Renal pelvis (tissue), 4 donors: ENCODE measurements around the gene ATP2A3. TPM values are rescaled to one million over a fixed set of nuclear protein-coding genes. Genes with fewer than 3 reads are reported as not detected.

Source experiments
- DNase-seq: peaks from one replicate; pipeline ENCODE4 v3.0.0-alpha.2; 2013
- polyA plus RNA-seq, 3 donors: library from polyadenylated mRNA; unstranded; fragments of 120-200 nt; gene quantifications; one replicate each; pipeline ENCODE4 v1.2.1, GENCODE V29; 2013; ENCODE audit not compliant: insufficient read length in 3 of 3

The ATP2A3 gene
- polyA plus RNA-seq, 3 donors: 5.4 to 7.2 (median 6.0) TPM

DNA sequence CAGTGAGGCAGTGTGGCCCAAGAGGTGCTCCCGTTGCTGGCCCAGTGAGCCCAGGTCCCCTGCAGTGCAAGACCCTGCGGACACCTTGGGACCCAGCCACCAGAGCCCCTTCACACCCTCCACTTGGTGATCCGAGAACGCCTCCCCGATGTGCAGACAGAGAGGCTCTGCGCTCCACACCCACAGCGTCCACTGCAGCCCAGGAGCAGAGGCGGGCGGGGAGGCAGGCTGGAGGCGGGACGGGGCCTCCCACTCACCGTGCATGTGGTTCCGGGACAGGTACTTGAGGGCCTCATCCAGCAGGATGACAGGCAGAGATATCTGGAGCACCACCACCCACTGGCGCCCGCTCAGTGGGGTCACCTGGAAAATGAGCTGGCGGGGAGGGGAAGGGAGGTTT, 35.8 kb downstream of the ATP2A3 start:
- DNase-seq: no peak

DNA sequence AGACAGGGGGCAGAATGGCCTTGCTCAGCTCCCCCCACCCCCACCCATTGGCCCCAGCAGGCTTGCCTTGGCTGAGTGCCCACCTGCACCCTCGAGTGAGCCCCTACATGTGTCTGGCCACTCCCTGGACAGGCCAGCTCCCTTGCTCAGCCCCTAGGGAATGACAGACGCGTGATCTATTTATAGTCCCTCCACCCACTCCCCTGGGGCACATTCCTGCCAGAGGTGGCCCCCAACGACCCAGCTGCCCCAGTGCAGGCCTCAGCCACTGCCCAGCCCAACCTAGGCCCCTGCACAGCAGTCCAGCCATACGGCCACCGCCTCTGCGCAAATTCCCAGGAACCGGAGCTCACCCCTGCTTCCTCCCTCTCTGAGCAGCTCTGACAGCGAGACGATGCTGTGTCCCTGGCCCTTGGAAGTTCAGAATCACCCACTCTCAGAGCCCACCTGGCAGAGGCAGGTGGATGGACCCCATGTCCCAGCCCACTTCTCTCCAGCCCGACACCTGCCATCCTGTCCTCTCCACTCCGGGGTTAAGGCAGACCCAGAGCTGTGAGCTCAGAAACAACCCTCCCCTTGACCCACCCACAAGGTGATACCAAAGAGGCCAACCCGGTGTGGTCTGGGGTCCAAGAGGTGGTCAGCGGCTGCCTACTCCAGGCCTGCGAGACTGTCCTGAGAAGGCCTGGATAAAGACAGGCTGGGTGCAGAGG, 36.5 kb downstream of the ATP2A3 start:
- no peak for DNase-seq

DNA sequence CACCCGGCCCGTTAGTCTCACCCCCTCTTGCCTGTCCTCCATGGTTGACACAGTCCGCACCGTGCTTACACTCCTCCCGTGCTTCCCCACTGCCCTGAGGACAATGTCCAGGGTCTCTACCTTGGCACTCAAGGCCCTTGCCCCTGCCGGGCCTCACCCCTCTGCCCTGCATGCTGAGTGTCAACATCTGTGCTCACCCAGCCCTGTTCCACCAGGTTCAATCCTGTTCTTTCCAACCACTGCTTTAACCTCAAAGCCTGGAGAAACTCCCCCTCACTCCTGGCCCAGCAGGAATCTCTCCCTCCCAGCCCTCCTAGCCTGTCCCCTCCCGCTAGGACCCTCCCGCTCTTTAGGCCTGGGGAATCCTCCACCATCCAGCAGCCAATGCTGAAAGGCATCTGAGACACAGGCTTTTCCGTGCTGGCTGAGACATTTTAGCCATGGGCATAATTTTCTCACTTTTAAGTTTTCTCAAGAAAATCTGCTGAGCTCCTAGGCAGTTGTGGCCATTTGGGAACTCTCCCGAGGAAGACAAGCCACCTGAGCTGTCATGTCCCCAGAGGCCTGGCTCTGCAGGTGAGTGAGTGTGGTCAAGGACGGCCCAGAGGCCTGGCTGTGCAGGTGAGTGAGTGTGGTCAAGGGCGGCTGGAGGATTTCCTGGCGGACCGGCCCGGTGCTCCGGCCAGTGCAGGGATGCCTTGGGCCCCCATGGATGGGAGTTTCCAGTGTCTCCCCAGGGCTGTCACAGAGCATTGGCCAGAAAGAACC, 37.2 kb downstream of the ATP2A3 start:
- peak; percentile 54 for DNase-seq

DNA sequence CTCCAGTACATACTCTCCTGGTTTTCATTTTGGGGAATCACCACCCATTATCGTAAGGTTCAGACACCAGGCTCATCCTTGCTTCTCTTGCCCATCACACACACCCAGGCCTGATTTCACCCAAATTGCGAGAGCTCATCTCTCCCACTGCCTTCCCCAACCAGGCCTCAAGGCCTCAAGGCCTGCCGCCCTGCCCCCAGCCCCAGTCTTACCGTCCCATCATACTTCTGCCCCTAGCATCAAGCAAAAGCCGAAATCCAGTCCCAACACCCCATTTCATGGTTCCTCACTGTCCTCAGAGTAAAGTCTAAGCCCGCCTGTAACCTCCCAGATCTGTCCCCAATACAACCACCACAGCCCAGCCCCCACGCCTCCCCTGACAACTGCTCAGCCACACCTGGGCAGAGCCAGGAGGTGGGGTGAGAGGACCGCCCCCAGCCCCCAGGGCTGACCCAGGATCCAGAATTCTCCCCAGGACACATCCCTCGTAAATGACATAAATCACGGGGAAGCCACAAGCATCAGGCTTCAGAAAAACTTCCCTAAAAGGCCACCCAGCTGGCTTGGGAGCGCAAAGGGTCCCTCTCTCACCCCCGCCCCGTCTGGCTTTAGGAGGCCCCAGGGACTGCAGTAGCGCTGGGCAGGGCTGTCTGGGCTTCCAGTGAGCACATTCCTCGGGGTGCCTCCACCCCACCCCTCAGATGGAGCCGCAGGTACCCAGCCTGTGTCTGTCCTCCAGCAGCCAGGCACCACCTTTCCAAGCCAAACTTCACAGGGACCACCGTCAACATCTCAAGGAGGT, 38.4 kb downstream of the ATP2A3 start:
- no peak for DNase-seq

DNA sequence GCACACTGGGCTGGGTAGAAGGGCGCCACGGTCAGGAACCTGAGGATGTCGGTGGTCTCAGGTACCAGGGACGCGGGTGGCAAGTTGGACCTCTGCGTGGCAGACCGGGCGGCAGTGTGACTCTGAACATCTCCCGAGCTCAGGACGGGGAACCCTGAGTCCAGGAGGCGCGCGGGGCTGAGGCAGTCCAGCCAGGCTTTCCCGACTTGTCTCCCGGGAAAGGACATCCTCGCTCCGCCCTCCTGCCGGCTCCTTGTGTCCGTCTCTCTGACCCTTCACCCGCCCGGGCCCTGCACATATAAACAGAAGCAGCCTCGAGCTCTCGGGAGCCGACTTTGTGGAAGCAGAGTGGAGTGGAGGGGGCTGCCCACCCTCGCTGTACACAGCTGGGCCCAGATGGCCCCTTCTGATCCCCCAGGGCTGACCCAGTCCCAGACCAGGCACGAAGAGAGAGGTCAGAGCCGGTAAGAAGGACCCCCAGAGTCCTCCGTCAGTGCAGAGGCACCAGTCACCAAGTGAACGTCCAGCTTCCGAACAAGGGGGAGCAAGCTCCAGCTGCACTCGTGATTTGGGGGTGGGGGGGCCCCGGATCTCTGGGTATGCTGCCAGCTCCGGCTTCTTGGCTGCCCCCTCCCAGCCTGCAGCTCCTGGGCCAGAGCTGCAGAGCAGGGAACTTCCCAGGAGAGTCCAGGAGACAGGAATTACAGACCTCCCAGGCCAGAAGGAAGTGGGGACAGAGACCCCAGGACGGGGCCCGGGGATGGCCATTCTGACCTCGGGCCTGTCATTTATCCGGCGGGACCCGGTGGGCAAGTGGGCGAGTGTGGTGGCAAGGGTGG, 39.5 kb downstream of the ATP2A3 start:
- DNase-seq: no peak

DNA sequence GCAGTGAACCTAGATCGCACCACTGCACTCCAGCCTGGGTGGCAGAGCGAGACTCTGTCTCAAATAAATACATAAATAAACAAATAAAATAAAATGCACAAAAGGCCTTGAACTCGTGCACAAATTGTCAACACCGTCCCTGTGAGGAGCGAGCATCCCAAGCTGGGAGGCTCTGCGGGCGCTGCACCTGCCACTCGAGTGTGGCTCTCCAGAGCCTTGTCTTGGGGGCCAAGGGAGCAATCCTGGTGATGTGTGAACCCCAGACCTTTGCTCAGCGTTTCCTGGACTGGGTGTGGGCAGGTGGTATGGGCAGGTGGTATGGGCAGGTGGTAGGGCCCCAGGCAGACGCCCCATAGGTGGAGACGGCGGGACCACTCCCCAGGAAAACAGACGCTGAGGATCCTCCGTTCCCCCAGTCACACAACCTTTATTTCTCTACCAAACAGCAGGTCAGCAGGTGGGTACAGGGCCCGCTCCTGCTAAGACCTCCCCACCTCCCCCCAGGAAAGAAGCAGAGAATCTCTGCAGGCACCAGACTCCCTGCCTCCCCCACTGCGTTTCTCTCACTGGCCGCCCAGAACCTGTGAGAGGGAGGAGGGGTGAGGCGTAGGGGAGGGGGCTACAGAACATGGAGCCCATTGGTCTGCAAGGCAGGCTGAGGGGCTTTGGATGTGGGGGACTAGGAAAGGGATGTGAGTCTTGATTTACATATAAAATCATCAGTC, 40.6 kb downstream of the ATP2A3 start:
- no peak for DNase-seq

DNA sequence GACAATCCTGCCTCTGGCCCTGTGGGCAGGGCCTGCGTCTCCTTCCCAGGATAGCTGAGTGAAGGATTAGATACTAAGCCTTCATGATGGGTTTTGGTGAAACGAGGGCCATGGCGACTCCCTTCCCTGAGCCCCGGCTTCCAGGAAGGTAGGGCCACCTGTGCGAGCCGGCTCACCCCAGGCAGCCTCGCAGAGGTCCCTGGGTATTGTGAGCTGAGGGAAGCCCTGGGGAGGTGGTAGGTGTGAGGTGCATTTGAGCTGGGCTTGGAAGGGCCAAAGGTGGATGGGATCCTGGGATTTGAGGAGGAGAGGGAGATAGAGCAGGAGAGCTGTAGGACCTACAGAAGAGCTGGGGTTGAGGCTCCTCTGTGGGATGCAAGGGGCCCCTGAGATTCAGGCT, 41.5 kb downstream of the ATP2A3 start:
- no peak for DNase-seq

DNA sequence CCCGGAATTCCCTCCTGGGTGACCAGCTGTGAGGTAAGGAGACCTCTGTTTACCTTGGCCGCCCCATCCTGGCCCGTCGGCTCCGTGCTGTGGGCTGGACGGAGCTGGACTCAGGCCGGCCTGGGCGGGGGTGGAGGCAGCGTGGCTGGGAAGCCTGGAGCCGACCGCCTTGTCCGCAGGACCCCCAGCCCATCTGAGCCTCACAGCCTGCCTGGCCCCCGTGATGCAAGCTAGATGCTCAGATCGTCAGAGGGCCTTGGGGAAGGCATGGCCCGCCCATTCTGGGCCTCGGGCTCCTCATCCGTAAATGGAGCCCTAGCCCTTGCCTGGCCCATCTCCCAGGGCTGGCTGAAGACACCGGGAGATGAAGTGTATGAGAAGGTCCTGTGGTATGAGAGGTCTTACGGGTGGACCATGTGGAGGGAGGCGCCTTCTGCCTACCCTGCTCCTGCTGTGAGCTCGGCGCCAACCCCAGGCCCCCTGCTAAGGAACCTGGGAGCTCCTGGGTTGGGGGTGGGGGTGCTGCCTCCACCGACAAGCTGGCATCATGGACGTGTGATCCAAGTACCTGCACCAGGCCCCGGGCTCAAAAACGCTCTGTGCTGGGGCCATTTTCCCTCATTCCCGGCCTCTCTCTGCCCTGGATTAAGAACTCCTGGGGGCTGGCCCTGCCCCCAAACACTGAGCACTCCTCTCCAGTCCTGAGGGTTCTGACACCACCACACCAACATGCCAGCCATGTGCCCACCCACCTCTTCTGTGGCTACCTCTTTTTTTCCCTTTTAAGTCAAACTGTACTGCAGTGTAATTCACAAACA, 42.5 kb downstream of the ATP2A3 start:
- DNase-seq: no peak

DNA sequence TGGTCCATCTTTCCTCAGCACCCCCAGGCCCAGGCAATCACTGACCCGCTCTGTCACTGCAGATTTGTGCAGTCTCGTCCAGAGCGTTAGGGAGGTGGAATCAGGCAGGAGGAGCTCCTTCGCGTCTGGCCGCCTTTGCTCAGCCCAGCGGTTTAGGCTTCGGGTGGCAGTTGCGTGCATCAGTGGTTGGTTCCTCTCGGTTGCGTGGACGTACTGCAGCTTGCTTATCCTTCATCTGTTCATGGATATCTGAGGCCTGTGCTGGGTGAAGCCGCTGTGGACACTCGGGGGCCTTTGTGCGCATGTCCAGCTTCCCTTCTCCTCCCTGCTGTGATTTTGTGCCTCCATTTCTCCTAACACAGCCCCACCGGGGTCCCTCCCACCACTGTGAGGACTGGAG, 43.2 kb downstream of the ATP2A3 start:
- DNase-seq: no peak

DNA sequence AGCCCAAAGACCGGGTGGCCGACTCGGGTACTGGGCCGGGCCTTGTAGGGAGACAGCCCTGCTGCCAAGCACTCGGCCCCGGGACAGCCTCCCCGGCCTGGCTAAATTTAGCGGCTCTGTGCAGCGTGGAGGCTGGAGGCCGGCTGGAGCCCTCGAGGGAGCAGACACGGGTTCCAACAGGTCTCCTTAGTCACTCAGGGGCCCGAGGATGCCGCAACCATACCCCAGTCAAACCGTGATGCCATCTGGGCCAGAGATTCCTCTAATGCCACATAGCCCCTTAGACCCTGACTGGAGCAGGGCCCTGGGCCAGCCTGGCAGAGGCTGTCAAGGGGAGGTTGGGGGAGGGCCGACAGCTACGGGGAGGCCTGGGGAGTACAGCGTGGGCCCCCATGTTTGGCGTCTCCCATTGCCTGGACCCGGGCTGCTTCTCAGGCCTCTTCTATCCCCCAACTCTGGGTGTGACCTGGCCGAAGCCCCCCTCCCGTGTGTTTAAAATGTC, 45.1 kb downstream of the ATP2A3 start:
- DNase-seq: no peak

DNA sequence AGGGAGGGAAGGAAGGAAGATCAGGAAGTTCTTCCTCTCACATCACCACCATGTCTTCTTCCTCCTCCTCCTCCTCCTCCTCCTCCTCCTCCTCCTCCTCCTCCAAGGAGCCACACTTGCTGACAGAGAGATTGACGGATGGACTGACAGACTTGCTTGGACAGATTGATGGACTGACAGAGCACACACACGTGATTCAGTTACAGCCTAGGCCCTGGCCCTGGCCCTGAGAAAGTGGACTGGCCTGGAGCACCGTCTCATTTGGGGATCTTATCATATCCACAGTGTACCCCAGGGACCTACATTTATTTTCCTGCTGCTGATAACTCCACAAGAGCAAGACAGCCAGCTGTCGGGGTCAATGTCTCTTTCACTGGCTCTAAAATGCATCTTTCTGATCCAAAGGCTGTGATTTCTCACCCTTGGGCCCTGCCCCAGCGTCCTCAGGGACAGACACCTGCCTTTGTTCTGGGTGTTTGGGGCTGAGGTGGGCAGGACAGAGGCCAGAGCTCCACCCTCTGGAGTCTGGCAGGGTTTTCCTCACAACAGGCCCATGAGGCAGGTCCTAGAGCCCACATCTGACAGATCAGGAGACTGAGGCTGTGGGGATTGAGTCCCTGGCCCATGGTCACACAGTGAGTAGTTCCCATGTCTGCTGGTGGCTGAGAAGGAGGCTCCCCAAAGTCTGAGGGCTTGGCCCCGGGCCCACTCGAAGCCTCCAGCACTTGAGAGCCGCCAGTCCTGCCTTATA, 45.7 kb downstream of the ATP2A3 start:
- DNase-seq: no peak

DNA sequence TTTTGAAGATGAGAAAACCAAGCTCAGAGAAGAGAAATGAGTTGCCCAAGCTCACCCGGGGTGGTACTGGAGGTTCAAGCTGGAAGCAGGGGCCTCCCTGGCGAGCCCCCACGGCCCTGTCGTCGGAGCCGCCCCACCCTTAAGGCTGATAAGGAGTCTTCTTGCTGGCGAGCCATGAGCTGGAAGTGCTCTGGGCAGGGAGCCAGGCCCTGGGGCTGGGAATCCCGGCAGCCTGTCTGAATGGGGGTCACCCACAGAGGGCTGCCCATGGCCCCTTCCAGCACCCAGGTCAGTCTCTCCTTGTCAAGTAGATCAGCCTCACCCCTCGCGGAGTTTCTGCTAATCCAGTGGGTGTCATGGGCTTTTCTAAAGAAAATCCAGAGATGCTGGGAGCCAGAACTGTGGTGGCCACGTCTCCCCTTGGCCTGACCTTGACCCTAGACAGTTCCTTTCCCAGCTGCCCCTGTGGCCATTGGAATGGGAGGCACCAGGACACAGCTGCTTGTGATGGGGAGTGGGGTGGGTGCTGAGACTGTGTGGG, 46.8 kb downstream of the ATP2A3 start:
- DNase-seq: no peak

DNA sequence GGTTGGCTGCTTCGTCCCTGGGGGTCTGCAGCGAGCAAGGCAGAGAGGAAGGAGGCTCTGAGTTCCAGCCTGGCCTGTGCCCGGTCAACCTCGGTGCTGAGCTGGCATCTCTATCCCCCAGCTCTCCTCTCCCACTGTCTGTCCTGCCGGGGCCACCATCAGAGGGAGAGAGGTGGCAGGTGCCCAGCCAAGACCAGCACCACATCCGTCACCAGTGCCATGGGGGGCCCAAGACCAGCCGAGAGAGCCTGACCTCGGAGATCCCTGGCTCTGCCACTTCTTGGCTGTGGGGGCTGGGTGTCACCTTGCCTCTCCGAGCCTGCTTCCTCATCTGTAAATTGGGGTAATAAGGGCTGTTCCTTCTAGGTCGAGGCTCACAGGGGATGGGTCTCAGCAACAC, 47.4 kb downstream of the ATP2A3 start:
- no peak for DNase-seq

DNA sequence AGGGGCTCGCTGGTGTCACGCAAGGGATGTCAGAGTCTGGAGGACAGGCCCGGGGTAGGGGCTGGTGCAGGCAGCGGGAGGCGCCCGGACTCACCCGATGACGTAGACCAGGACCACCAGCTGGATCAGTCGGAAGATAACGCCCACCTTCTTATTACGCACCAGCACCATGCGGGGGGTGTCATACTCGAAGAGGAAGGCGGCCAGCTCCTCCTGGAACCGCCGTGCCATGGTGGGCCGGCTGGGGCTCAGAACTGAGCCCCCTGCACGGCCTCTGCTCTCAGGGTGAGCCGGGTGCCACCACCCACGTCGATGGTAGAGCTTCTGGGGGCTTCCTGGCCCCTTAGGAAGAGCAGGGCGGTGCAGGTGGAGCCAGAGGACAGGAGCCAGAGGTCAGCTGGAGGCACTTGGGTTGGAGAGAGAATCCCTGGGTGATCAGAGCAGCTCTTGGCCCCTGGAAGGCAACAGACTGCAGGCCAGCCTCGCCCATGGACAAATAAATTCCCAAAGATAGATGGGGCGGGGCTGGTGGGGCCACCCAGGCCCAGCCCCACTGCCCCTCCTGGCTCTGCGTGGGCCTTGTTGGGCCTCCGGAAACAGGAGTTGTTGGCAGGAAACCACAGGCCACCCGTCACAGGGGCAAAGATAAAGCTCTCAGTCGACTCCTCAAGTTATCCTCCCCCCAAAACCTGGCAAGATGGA, 48.1 kb downstream of the ATP2A3 start, which contains the start of gene P2RX1:
Gene P2RX1 (minus strand): TSS at position 471 of the 702 bp plus-strand sequence. CDS start 240 bp downstream, at position 231.
- no peak for DNase-seq

DNA sequence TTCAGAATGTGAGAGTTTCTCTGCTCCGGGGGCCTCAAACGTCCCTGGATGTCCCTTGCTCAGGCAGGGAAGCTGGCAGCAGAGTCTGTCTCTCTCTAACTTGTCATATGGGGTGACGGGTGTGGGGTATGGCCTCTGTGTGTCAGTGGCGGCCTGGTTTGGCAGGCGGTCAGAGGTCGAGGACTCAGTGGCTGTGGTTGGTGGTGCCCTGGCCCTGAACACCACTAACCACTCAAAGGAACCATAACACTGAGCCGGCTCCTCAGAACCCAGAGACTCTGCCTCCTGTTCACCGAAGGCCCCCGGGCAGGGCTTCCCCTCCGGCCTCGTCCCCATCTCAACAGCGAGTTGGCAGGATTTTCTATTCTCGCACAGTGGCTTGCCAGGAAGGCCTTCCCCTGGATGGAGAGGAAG, 48.6 kb downstream of the ATP2A3 start:
- no peak for DNase-seq

DNA sequence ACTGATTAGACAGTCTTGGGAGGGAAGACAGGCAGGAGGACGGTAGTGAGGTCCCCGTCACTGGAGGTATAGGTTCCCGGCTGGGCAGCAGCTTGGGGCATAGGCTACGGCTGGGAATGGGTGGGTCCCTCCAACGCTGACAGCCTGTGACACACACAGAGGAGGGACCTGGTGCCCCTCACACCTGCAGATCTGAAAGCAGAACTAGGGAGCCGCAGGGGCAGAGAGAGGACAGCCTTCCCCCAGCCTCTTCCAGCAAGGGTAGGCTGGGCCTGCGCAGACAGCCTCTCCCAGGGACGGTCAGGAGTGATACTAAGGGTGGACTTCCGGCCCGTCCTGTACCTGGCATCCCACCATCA, 49.9 kb downstream of the ATP2A3 start:
- no peak for DNase-seq

DNA sequence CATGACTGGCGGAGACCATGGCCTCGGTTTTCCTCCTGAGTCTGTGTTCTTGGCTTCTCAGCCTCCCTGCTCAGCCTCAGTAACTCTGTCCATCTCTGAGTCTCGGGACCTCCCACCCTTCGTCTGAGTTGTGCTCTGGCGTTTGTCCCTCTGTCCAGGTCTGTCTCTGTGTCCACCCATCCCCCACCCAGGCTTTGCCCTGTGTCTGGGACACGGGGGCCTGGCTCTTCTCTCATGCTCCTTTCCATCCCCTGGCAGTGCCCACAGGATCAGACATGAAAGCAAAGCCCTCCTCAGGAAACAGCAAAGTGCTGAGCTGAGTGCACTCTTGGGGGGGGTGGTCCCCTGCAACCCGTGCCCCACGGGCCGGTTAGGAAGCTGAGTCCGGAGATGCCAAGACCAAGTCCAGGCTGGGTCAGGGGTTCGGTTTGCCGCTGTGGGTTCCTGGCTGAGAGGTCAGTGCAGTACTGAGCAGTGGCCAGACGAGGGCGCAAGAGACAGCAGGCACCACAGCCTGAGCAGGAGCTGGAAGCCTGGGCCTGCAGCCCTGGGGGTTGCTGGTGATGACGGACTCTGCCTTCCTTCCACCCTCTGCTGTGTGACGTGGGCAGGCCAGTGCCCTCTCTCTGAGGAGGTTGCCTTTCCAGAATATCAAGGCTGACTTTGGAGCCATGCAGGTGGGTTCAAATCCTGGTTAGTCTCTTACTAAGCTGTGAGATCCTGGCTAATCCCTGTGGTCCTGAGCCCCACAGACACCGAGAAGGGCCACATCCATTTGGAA, 50.5 kb downstream of the ATP2A3 start:
- no peak for DNase-seq
